Head of caudate nucleus (tissue), 42 donors: ENCODE measurements around the gene ODC1.

Source experiments
- DNase-seq, 42 donors: peaks; one replicate each; pipeline versions ENCODE4 v3.0.0 to v3.0.0-alpha.2; 2020 to 2021; ENCODE audit warnings: mixed read lengths in 7 of 42
- intact Hi-C: fragments of 100-400 bp; cut with DNase I; formaldehyde crosslinking; loops from one replicate; pipeline ENCODE4 v1.15.0; 2022

Gene ODC1

DNA sequence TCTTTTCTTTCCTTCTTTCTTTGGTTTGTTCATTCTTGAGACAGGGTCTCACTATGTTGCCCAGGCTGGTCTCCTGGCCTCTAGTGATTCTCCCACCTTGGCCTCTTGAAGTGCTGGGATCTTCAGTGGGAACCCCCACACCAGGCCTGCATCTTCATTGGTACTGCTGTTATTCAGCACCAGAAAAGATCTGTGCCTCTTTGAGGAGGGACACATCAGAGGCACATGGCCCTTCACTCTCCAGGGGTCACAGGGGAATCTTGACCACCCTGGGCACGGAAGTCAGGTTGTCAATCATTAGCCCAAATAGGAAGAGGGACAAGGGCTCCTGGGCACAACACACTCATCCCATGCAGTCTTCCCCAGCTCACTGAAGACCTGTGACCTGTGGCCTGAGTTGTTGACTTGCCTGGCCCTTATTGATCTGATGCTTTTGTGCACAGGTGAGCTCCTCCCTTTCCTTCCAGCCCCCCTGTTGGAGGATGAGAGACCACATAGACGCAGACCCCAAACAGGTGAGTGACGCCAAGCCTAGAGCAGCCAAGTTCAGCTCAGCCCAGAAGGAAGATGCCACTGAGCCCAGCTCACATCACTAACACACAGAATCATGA is 33.0 kb upstream of the ODC1 start:
- intact Hi-C loops = no loop called here
- no peak for DNase-seq

DNA sequence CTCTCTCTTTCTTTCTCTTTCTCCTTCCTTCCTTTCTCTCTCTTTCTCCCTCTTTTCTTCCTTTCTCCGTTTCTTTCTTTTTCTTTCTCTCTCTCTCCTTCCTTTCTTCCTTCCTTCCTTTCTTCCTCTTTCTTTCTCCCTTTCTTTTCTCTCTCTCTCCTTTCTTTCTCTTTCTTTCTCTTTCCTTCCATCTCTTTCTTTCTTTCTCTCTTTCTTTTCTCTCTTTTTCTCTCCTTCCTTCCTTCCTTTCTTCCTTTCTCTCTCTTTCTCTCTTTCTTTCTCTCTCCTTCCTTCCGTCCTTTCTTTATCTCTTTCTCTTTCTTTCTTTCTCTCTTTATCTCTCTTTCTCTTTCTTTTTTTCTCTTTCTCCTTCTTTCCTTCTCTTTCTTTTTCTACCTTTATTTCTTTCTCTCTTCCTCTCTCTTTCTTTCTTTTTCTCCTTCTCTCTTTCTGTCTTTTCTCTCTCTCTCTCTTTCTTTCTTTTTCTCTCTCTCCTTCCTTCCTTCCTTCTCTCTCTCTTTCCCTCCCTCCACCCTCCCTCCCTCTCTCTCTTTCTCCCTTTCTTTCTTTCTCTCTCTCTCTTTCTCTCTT is 32.3 kb upstream of the ODC1 start:
- no peak for DNase-seq
- intact Hi-C loops = no loop called here

DNA sequence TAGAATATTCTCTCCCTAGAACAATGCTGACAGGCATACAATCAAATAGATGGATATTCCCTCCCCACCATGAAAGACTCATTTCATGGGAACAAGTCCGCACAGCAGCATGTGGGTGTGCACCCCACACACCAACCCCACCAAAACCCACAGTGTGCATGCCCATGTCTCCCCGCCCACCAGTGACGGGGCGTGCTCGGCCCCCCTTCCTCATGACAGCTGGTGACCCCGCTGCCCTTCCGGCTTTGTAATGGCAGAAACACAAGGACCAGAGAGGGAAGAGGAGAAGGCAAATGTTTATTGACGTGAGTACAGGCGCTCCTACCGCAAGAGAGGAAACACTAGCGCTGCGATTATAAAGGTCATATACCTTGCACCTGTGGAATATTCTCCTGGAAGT is 30.8 kb upstream of the ODC1 start:
- no peak for DNase-seq
- intact Hi-C loops = no loop called here

DNA sequence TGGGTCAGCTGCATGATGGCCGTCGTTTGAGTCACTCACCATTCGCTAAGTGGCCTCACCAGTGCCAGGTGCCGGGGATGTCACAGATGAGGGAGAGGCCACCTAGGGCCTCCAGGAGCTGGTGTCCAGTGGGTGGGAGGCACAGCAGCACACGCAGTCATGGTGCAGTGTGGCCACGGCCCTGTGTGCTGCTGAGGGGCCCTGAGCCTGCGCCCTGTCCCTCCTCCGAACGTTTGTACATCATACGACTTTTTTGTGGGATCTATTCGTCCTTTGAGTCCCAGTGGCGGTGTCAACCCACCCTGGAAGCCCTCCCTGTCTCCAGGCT is 30.1 kb upstream of the ODC1 start:
- DNase-seq = no peak
- intact Hi-C loops = no loop called here

DNA sequence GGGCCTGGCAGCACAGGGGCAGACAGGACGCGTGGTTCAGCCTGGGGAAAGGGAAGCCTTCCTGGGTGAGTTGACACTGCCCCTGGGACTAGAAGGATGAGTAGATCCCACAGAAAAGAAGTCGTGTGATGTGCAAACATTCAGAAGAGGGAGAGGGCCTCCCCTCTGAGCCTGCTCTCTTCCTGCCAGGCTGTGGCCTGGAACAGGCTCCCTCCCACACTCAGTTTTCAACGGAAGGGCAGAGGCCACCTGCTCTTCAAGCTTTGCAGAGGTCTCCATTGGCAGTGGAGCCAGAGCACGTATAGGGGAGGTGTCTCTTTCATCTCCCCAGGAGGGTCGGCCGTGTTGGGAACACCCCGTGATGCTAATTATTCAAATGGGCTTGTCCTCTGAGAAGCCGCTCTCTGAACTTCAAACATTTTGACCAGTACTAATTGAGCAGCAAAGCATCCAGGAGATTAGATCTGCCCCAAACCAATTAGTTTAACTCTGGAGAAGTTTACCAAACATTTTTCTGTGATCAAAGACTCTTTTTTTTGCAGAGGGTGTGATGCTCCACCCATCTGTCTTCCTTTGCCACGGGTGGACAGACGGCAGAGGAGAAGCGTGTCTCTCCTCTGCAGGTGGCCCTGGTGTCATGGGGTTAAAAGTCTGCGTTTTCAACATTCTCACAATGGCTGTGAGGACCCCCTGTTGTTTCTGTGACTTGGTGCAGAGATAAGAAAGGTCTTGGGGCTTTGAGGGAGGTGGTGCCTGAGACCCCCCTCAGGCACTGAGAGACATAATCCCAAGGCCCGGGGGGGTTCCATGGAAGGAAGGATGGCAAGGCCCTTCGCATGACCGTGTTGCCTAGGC is 29.5 kb upstream of the ODC1 start:
- intact Hi-C loops = no loop called here
- no peak for DNase-seq

DNA sequence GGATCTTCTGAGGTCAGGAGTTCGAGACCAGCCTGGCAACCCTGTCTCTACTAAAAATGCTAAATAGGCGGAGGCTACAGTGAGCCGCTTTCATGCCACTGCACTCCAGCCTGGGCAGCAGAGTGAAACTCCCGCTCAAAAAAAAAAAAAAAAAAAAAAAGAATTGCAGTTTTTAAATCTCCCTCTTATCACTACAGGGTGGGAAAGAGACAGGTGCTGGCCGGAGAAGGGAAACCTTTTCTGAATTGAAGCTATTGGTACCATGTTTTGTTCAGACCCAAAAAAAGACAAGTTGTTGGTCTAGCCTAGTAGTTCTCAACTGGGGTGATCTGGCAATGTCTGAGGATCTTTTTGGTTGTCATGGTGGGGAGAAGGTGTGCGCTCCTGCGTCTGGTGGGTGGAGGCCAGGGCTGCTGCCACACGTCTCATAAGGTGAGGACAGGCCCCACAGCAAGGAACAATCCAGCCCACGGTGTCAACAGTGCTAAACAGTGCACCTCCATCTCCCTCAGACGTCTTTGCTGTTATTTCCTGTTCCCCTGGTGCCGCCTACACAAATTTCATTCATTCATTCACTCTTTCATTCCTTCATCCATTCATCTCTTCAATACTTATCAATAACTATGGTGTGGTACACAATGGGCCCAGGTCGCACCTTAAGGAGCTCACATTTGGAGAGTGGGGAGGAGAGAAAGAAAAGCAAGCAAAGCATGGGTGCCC is 28.8 kb upstream of the ODC1 start:
- no peak for DNase-seq
- intact Hi-C loops = no loop called here

DNA sequence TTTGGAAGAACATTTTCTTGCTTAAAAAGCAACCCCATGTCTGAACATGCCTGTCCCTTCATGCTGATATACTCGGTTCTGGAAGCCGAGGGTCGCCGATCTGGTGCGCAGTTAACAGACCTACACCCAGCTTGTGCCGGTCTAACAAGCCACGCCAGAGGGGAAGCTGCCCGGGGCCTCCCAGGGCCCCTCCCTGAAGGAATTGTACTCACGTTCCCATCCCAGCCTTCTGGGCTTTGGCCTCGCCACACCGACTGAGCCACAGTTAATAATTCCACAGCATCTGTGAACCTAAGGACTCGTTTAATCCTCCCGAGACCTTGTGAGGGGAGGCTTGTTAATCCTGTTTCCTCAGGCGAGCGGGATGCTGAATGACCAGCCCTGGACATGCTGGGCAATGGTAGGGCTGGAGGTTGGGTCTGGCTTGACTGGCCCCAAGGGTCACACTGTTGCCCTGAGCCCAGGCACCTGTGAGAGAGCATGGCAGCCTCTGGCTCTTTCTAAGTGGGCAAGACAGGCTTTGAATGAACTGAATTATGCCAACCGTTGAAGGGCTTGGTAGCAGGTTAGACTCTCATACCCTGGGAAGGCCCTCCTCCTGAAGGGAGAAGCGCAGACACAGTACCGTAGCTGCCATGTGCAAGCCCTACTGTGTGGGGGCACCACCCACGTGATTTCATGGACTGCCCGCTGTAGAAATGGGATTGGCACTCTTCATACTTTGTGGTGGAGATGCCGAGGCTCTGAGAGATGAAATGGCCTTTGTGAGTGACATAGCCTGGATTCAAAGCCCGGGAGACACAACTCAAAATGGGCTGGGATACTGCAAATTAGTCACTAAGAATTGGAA is 27.9 kb upstream of the ODC1 start:
- intact Hi-C loops = no loop called here
- DNase-seq = no peak

DNA sequence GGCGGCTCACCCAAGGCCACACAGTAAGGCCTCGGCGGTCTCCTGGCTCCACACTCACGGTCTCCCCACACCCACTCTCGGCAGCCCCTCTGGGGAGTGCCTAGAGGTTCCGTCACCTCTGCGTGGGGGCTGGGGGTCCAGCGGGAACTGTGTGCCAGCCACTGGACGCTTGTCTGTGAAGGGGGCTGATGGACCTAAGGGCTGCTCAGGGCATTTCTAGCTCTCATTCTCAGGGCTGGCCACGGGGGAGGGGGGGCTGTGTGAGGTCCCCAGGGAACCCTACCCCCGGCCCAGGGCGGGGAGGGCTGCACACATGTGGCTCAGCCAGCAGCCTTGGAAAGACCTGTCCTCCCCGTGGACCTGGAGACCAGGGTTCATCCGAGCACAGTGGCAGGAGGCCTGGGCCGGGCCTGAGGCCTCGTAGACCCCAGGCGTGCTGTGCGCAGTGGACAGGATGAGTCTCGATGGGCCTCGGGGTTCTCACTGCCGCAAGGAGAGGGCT is 27.1 kb upstream of the ODC1 start:
- intact Hi-C loops = no loop called here
- DNase-seq = no peak

DNA sequence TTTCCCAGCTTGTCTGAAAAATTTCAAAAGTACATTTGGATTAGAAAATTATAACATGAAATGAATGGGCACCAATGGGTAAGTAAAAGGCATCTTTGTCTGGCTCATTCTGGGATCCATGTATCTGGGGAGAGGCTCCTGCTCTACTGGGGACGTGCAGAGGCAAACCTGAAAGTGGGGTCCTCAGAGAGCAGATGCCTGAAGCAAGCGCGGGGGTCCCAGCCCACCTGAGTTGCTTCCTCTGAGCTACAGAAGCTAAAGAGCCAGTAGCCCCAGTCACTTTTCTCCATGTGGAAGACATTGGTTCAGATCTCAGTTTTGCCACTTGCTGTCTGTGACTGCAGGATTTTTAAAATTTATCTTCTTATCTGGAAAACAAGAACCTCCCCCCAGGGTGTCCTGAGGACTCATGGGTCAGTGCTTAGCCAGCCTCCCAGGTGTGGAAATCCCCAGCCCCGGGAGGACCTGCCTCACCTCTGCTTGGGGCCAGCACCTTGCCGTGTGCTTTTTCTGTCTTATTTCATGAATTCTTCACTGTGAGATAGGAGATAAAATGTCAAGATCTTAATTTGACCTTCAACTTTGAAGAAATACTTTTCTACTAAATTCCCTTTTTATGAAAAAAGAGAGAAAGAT is 25.1 kb upstream of the ODC1 start:
- intact Hi-C loops = no loop called here
- no peak for DNase-seq

DNA sequence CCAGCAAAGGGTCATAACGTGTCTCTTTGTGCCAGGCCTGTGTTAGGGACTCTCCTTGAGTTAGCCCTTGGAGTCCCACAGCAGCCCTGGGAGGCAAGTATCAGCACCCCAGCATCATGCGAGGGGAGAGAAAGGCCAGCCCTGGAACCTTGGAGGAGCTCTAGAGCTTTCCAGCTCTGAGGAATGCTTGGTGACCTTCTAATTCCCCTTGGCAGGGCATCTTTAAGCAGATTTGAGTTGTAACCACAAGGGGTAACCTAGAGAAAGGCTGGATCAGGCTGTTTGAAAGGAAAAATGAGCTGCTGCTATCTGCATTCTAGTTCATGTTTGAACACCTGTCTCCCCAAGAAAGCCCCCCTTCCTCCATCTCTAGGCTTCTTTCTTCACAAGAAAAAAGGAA is 23.8 kb upstream of the ODC1 start:
- intact Hi-C loops = no loop called here
- DNase-seq = no peak

DNA sequence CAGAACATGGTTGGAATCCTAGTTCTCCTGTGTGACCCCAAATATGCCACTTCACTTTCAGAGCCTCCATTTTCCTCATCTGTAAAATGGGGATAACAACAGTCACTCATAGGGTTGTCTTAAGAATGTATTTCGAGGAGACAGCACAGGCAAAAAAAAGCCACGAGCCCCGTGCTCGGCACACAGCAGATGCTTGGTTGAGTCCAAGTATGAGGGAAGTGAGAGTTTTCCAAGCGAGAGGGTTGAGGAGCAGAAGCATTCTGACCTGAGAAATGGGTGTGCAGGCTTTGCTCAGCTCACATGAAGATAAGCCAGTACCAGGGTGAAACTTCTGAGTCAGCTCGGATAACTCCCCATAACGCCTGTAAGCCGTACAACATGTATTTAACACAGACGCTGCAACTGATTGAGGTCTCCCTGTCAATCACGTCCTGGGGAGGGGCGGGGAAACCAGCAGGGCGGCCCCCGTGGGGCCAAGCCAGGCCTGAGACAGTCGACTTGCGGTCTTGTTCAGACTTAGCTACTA is 23.0 kb upstream of the ODC1 start:
- intact Hi-C loops = no loop called here
- DNase-seq = no peak

DNA sequence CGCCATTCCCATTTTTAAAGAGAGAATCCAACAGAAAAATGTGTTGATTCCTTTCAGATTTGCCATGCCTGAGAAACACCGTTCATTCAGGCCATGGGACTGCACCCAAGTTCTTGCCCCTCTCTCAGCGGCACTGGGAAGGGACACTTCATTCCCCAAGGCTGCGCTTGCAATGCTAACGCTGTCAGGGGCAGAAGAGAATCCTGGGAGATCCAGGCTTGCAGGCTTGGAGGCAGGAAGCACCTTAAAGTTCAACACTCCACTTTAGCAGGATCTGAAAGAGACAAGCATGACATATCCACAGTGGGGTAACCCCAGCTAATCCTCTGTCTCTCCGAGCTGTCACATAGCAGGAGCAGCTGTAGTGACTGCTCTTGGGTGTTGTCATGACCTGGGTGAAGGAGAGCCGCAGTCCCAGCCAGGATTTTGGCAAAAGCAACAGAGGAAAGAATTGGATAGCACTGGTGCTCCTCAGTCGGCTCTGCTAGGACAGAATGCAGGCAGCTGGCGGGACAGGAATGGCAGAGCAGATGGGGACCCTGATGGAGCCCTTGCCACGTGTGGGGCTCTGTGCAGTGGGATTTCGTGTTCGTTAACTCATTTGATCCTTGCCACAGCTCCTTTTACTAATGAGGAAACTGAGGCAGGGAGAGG is 22.0 kb upstream of the ODC1 start:
- DNase-seq = no peak
- intact Hi-C loops = no loop called here

DNA sequence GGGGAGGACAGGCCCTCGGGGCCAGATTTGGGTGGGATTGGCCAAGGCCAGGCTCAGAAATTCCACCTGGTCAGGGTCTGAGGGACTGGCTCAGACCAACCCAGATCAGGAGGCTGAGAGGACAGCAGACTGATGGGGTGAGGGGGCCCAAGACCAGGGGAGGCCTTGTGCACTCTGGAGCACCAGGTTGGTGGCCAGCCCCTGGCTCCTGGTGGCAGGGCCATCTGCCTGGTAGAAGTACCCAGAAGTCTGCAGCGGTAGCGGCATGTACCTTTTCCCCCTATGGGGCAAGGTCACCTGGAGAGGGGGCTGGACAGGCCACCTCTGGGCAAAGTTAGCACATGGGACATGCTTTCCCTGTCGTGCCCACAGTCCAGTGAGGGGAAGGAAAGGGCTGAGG is 21.2 kb upstream of the ODC1 start:
- intact Hi-C loops = no loop called here
- DNase-seq = no peak

DNA sequence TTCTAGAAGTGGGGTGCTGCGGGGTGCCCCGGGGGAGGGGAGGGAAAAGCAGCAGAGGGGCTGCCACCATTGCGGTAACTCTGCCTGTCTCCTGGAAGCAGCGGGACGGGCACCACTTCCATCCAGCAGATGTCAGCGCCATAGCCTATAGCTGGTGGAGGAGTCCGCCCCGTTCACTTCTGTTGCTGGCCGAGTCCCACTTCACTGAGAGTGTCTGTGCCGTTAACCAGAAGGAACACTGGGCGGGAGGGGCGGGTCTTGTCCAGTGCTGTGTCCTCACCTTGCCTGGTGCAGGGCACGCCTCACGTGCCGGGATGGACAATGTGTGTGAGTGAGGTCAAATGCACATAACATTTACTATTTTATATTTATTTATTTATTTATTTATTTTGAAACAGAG is 19.3 kb upstream of the ODC1 start:
- DNase-seq = no peak
- intact Hi-C loops = no loop called here

DNA sequence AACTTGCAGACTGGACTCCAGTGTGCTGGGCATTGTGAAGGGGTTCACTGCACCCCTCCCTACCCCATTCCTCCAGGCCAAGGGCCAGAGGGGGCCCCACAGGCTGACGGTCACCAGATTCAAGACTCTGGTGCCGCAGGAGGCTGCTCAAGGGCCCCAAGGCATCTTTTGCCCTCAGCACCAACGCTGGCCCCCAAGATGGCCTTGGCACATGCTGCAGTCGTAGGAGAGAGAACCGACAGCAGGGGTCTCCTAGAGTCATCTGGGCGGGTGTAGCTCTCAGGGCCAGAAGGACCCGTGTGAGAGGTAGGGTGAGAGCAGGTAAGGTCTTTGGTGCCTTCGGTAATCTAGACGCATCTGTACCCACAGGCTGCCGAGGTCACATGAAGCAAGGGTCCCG is 18.7 kb upstream of the ODC1 start:
- intact Hi-C loops = no loop called here
- DNase-seq = no peak

DNA sequence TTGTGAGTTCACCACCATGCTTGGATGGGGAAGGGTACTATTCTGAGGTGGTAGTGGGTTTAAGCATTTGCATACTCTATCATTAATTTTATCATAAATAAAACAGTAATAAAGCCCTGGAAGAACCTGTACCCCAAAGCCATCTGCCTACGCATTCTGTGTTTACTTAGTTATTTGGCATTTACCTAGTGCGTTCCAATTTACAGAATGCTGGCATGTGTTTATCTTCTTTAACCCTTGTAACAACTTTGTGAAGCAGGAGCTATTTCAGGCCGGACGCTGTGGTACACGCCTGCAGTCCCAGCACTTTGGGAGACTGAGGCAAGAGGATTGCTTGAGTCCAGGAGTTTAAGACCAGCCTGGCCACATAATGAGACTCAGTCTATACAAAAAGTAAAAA is 17.8 kb upstream of the ODC1 start:
- intact Hi-C loops = no loop called here
- DNase-seq = no peak

DNA sequence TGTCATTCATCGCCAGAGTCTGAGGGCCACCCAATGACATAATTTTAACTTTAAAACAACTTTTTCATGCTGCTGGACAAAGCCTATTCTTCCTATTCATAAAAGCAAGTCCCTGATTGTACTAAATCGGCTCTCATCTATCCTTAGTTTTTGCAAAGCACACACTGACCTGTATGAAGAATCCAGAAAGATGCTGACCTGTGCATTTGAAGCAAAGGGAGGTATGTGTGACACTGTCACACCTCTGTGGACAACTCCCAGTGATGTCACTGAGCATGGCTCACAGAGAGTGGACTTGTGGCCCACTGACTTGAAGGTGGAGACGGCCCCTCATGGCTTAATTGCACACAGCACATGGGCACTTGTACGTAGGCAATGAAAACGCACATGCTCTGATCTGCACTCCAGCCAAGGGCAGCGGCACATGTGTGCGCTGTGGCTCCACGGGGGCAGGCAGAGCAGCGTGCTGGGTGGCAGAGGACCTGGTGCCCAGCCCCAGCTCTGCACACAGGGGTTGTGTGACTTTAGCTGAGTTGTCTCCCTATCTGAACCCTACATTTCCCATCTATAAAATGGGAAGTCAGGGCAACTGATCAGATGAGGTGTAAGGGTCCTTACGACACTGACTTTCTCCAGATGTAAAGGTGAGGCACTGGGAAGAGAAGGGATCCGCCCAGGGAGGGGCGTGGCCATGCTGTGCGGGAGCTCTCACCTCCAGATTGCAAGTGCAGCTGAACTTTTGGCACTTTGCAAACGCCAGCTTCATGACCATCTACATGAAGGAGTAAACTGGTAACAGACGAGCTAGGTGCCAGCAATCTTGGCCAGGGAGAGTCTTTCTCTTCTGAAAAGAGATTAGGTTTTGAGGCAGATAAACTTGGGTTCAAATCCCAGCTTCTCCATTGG is 14.3 kb upstream of the ODC1 start:
- intact Hi-C loops = no loop called here
- DNase-seq = no peak
